Colon (tissue), 2 donors: ENCODE measurements around the gene RRP1.
"Not testable (repeated sequence)": the region's sequence is repeated elsewhere in the genome, so short reads cannot be mapped to it uniquely, and the experiment has no call there.

Experiments
- FAIRE-seq: peaks from 2 replicates; lab custom pipeline; 2012; peaks lifted over from hg19 to GRCh38; lab: Jason Lieb, UNC
- donor health status: control.
- donor health status: control.

RRP1 gene

GRCh38 chr21:43840259-43840658 lies 50.9 kb downstream of the RRP1 start:
- no peak for FAIRE-seq

- FAIRE-seq = no peak
These were observed 53.4 kb downstream of the RRP1 start for GRCh38 chr21:43842742-43843141.

DNA sequence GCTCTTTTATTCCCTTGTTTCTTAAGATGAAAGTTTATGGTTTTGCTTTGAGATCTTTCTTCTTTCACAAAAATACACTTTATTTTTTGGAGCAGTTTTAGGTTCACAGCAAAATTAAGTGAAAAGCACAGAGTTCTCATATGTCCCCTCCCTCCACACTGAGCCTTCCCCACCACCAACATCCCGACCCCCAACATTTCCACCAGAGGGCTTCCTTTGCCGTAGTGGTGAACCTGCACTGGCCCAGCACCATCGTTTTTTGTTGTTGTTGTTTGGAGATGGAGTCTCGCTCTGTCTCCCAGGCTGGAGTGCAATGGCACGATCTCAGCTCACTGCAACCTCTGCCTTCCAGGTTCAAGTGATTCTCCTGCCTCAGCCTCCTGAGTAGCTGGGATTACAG lies 55.5 kb downstream of the RRP1 start:
- FAIRE-seq = not testable (repeated sequence)

DNA sequence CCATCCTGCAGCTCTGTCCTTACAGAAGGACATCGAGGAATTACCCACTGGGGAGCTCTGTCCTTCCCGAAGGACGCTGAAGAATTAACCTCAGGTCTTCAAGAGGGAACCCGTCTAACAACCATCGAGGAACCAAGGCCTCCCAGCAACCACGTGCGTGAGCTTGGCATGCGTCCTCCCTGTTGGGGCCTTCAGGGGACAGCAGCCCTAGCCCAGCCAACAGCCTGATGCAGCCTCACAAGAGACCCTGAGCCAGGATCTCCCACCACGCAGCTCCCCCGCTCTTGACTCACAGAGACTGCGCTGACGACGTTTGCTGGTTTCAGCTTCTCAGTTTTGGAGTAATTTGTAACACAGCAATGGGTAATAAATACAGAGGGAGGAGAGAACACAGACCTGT lies 56.0 kb downstream of the RRP1 start:
- FAIRE-seq = no peak

- no peak for FAIRE-seq
These were observed 57.1 kb downstream of the RRP1 start for GRCh38 chr21:43846430-43846829.

DNA sequence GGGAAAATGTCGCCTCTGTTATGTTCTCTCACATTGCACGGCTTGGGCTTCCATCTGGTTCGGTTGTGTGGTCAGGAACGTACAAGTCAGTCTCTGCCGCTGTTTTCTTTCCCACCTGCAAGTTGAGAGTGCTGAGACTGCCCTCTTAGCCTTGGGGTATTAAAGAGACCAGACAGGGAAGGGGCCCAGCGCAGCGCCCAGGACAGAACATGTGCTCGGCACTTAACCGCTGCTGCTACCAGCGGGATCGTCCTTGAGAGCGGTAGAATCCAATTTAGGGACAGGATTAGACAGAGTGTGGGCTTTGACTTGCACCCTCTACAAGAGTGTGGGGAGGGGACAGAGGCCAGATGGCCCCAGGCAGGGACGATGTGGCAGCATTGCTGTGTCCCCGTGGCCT lies 57.9 kb downstream of the RRP1 start:
- FAIRE-seq = no peak

DNA sequence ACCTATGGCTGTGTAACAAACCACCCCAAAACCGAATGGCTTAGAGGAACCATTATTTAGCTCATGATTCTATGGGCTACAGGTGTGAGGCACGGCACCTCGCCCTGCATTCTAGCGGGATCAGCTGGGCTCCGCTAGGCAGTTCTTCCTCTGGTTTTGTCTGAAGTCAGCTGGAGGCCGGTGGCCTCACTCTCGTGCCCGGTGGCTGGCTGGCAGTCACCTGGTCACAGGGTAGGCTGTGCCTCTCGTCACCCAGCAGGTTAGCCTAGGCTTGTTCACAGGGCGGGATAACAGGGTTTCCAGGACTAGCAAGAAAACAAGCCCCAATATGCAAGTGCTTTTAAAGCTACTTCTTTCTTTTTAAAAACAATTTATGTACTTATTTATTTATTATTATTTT lies 59.4 kb downstream of the RRP1 start:
- no peak for FAIRE-seq

- FAIRE-seq = no peak
These were observed 60.3 kb downstream of the RRP1 start for GRCh38 chr21:43849532-43850299.

DNA sequence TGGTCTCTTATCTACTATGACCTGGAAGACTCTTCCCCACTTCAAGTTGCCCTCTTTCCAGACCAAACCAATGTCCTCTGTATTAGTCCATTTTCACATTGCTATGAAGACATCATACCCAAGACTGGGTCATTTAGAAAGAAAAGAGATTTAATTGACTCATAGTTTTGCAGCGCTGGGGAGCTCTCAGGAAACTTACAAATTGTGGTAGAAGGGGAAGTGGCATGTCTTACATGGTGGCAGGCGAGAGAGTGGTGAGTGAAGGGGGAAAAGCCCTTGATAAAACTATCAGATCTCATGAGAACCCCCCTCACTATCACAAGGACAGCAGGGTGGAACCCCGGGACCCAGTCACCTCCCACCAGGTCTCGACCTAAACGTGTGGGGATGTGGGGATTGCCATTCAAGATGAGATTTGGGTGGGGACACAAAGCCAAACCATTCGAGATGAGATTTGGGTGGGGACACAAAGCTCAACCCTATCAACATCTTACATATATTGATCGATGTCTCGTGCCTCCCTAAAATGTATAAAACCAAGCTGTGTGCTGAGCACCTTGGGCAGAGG lies 61.4 kb downstream of the RRP1 start:
- FAIRE-seq = no peak

GRCh38 chr21:43851593-43851992 lies 62.2 kb downstream of the RRP1 start:
- FAIRE-seq = no peak

DNA sequence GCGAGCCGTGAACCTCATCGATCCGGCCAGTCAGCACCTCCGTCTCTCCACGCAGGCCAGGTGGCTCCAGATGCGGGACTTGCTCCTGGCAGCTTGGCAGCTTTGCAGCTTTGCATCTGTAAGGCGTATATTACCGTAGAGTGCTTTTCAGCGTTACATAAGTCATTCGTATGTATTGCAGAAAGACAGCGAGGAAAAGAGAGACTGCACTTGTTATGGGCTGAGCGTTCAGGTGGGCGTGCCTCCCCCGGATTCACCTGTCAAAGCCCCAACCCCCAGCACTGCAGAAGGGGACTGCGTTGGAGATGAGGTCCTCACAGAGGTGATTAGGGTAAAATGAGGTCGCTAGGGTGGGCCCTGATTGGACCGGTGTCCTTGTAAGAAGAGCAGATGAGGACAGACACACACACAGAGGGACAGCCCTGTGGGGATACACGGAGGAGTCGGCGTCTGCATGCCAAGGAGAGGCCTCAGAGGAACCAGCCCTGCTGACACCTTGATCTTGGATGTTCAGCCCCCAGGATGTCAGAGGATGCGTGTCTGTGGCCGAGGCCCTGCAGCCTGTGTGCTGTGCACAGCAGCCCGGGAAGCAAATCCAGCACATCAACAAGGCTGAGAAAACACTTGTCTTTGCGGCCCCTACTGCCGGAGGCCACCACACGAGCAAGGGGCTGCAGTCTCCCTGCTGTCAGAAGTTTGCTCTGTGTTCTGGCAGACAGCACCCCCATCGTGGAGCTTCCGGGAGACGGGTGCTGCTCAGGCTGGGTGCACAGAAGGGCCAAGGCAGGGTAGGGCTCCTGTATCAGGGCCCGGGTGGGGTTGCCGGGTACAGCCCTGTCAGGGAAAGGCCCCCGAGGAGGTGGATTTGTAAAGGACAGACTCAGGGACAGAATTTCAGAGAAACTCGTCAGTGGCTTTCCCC lies 64.7 kb downstream of the RRP1 start:
- FAIRE-seq = no peak
